Inflammatory macrophage treated with lipopolysaccharide for 1 hour (primary cell): ENCODE data around the gene PRMT1.

Experiments used
- DNase-seq, 2 donors: peaks; one replicate each; pipeline ENCODE4 v3.0.0-alpha.2; 2020 to 2022

The PRMT1 gene

GRCh38 chr19:49672131-49672919, 4.7 kb upstream of the PRMT1 start:
- peak; percentile 37 to 83 for DNase-seq

- peak; percentile 93 to 95 for DNase-seq
These were observed 811 bp upstream of the PRMT1 start for GRCh38 chr19:49676136-49676783.

- DNase-seq, result peak; percentile 100
These were observed 264 bp upstream of the PRMT1 start for GRCh38 chr19:49676784-49677230.

- peak; percentile 74 to 91 for DNase-seq
These were observed 1.0 kb downstream of the PRMT1 start for GRCh38 chr19:49677901-49678674.

GRCh38 chr19:49678985-49679770, 2.1 kb downstream of the PRMT1 start:
- no peak for DNase-seq

GRCh38 chr19:49679771-49680413, 2.8 kb downstream of the PRMT1 start:
- DNase-seq, result no peak

GRCh38 chr19:49680421-49681351, 3.6 kb downstream of the PRMT1 start:
- DNase-seq, result peak; percentile 73 to 99

GRCh38 chr19:49681830-49682229, 4.8 kb downstream of the PRMT1 start:
- no peak for DNase-seq

- DNase-seq, result no peak
These were observed 5.2 kb downstream of the PRMT1 start for GRCh38 chr19:49682274-49682673.

GRCh38 chr19:49683814-49684250, 6.8 kb downstream of the PRMT1 start:
- no peak for DNase-seq

- no peak for DNase-seq
These were observed 7.3 kb downstream of the PRMT1 start for GRCh38 chr19:49684251-49684982.

GRCh38 chr19:49684983-49685553, 8.0 kb downstream of the PRMT1 start:
- DNase-seq, result no peak

- no peak for DNase-seq
These were observed 8.8 kb downstream of the PRMT1 start for GRCh38 chr19:49685845-49686332.

GRCh38 chr19:49686503-49687088, 9.5 kb downstream of the PRMT1 start:
- DNase-seq, result no peak

- DNase-seq, result no peak
These were observed 10.1 kb downstream of the PRMT1 start for GRCh38 chr19:49687150-49687549.

- DNase-seq, result peak in 1 of 2 donors; percentile 35
These were observed 10.7 kb downstream of the PRMT1 start for GRCh38 chr19:49687566-49688316.

GRCh38 chr19:49688531-49689132, 11.6 kb downstream of the PRMT1 start:
- no peak for DNase-seq
